Measurements from ENCODE around the gene DPF3. TPM values are rescaled to one million over a fixed set of nuclear protein-coding genes. Genes with fewer than 3 reads are reported as not detected.

DPF3 gene
- total RNA-seq, 1 donor from 2014 or later, result 4.3 TPM

DNA sequence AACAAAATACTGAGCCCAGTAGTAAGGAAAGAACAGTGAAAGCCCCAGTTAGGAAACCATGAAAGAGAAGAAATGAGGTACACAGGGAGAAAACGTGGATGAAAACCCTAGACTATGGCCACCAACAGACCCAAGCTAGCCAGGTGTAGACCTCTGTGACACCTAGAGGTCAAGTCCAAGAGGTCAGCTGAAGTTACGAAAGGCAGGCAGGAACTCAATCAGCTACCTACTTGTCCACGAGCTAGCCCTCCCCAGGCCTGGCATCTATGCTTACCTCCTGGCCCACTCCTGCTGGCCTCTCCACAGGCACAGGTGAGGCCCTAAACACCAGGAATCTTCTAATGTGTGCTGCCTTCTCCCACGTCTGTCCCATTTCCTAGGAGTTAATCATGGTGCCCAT lies 48.7 kb downstream of the DPF3 start:
- H3K4me1 Mint-ChIP-seq (ENCODE audit: low read depth), result peaks cover 5% of the 10 kb centered on the region
- H3K4me3 Mint-ChIP-seq, result no peak overlapping the region
- peaks cover 10% of the 10 kb centered on the region for H3K27me3 Mint-ChIP-seq (ENCODE audit: insufficient read depth)
- no peak overlapping the region for H3K27ac Mint-ChIP-seq
- intact Hi-C loops (cut with micrococcal nuclease), result no loop called here
- H3K9me3 Mint-ChIP-seq, result no peaks in the 10 kb centered on the region
- DNase-seq (ENCODE audit: low spot score), result no peak
- H3K36me3 Mint-ChIP-seq (ENCODE audit: low read depth), result no peaks in the 10 kb centered on the region

DNA sequence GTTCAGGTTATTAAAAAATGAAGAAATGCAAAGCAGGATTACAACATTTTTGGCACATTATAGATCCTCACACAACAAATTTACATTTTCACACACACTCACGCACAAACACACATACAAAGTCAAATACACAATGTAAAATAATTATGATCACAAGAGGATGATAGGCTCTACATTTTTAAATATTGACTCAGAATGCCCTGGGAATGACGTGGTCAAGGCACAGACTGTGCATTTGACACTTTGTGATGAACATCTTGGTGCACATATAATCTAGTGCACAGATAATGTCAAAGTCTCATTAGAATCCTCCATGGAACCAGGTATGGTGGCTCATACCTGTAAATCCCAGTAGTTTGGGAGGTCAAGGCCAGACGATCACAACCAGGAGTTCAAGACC lies 49.4 kb downstream of the DPF3 start:
- intact Hi-C loops (cut with micrococcal nuclease), result no loop called here
- Mint-ChIP-seq H3K9me3 (no peaks in the 10 kb centered on the region), H3K36me3 (ENCODE audit: low read depth) (no peaks in the 10 kb centered on the region), H3K27ac (no peak overlapping the region), H3K4me3 (no peak overlapping the region), H3K27me3 (ENCODE audit: insufficient read depth) (peaks cover 10% of the 10 kb centered on the region), H3K4me1 (ENCODE audit: low read depth) (peaks cover 5% of the 10 kb centered on the region)
- no peak for DNase-seq (ENCODE audit: low spot score)

DNA sequence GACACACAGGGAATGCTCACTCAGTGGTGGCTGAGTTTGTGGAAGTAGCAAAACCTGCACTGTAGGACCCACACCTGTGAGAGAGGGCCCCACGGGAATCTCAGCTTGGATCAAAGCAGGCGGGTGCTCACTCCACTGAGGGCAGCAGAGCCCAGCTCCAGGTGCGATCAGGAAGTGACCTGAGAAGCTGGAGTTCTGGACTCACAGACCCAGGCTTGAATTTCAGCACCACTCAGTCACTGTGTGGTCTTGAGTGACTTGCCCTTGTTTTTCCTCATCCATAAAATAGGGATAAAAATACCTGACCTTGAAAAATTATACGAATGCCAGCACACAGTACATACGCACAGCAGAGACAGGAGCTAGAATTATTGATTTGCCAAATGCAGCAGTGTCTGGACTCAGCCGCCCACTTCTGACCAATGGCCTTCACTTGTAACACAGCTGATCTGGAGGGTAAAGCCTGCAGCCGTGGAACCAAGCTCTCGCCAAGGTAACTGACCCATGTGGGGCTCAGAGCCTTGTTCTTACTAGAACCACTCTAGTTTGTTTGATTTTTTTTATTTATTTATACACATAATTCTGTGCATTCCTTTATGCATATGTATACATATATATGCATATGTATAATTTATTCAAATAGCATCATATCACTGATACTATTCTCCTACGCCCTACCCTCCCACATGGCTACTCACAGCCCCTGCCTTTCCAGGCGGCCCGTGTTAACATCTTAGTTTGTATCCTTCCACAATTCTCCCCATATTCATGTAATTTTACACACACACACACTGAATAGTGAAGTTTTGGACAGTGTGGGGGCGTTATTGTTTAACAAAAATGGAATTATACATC lies 53.9 kb downstream of the DPF3 start:
- H3K36me3 Mint-ChIP-seq (ENCODE audit: low read depth), result no peaks in the 10 kb centered on the region
- DNase-seq (ENCODE audit: low spot score), result no peak
- intact Hi-C loops (cut with micrococcal nuclease), result no loop called here
- H3K4me1 Mint-ChIP-seq (ENCODE audit: low read depth), result no peaks in the 10 kb centered on the region
- peaks cover 10% of the 10 kb centered on the region for H3K27me3 Mint-ChIP-seq (ENCODE audit: insufficient read depth)
- no peaks in the 10 kb centered on the region for H3K9me3 Mint-ChIP-seq
- H3K27ac Mint-ChIP-seq, result no peak overlapping the region
- H3K4me3 Mint-ChIP-seq, result no peak overlapping the region

DNA sequence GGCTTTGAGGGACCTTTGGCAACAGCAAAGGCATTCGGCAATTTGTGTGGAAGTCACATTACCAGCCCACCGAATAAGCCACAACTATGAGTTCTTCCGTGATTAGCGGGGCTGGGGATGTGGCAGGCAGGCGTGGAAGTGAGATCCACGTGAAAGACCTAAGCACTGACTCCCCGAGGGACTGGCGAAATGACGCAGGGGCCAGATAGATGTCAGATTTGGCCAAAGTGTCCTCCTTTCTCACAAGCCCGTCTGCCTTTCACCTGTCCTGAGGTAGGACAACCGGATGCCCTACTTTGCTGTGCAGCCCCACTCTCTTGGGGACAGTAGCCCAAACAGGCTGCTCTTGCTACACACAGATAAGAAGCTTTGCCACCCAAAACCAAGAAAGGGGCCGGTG lies 54.5 kb downstream of the DPF3 start:
- Mint-ChIP-seq H3K4me3 (no peak overlapping the region), H3K27ac (no peak overlapping the region)

DNA sequence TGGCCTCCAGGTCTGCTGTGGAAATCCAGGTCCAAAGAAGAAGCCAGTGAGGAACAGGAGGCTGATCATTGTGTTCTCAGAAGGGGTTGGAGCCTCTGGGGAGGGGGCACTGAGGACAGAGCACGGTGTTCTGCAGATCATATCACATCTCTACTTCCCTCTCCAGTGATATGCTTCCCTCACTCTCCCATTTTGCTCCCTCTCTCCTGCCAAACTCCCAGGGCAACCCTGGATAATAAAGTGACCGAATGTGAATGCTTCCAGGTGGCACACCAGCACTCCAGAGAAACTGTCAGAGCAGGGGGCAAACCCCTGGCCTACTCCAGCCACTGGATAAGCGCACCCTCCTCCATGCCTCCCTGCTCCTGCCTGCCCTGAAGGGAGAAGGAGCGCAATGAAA lies 57.8 kb downstream of the DPF3 start:
- Mint-ChIP-seq H3K4me3 (no peak overlapping the region), H3K27ac (no peak overlapping the region), H3K9me3 (no peaks in the 10 kb centered on the region), H3K27me3 (ENCODE audit: insufficient read depth) (peaks cover 20% of the 10 kb centered on the region), H3K4me1 (ENCODE audit: low read depth) (no peaks in the 10 kb centered on the region), H3K36me3 (ENCODE audit: low read depth) (peaks cover 3% of the 10 kb centered on the region)
- no peak for DNase-seq (ENCODE audit: low spot score)
- intact Hi-C loops (cut with micrococcal nuclease), result no loop called here

More for the DNA sequence above, 54.5 kb downstream of the DPF3 start:
- H3K4me1 Mint-ChIP-seq (ENCODE audit: low read depth), result no peaks in the 10 kb centered on the region
- H3K9me3 Mint-ChIP-seq, result no peaks in the 10 kb centered on the region
- H3K36me3 Mint-ChIP-seq (ENCODE audit: low read depth), result peaks cover 3% of the 10 kb centered on the region
- peaks cover 10% of the 10 kb centered on the region for H3K27me3 Mint-ChIP-seq (ENCODE audit: insufficient read depth)
- DNase-seq (ENCODE audit: low spot score), result no peak
- intact Hi-C loops (cut with micrococcal nuclease), result no loop called here

DNA sequence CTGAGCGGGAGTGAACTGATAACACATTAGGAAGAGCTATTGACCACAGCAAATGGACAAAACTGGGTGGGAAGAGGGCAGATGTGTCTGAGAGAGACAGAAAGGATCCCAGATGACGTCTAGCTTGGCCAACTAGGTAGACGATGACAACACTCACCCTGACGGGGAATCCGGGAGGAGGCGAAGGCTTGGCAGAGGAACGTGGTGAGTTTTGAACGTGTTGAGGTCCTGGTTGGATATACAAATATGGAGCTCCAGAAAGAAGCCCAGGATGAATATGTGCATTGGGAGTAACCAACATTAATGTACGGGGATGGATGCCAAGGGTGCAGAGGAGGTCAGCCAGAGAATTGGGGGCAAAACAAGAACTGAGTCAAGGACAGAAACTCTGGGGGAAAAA lies 60.7 kb downstream of the DPF3 start:
- DNase-seq (ENCODE audit: low spot score), result no peak
- Mint-ChIP-seq H3K27me3 (ENCODE audit: insufficient read depth) (peaks cover 12% of the 10 kb centered on the region), H3K36me3 (ENCODE audit: low read depth) (peaks cover 6% of the 10 kb centered on the region), H3K4me3 (no peak overlapping the region), H3K27ac (no peak overlapping the region), H3K9me3 (no peaks in the 10 kb centered on the region), H3K4me1 (ENCODE audit: low read depth) (no peaks in the 10 kb centered on the region)
- intact Hi-C loops (cut with micrococcal nuclease), result no loop called here

DNA sequence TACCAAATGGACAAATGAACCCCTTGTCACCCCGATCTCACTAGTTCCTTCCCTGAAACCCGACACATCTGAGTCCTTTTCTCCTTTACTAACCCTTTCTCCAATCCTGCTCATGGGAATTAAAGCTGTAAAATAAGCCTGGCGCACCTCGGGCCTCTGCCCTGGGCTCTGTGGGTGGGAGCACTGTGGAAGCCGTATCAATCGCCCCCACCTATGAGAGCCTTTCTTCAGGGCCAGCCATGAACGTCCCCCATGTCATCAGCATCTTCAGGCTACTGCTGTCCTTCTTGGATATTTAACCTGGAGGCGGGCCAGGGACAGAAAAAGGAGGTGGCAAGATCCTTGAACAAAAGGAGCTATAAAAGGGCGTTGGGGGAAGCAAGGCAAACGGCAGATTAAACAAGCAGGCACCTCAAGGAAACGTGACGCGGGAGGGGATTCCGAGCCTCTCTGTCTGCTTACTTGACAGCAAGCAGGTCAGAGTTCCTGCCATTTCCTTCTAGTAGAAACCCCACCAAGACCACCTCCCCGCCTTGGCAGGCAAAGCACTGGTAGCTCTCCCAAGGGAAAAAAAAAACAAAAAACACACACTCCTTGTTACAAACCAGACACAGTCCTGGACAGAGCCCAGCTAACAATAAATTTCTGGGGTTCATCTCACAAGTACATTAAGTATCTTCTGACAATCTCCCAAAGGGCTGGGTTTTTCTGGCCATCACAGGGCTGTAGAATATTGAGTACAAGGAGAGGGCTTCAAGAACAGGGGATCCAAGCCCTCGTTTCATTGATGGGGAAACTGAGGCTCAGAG lies 62.9 kb downstream of the DPF3 start:
- H3K36me3 Mint-ChIP-seq (ENCODE audit: low read depth), result peaks cover 6% of the 10 kb centered on the region
- peaks cover 12% of the 10 kb centered on the region for H3K27me3 Mint-ChIP-seq (ENCODE audit: insufficient read depth)
- no peaks in the 10 kb centered on the region for H3K4me1 Mint-ChIP-seq (ENCODE audit: low read depth)
- no peak overlapping the region for H3K4me3 Mint-ChIP-seq
- intact Hi-C loops (cut with micrococcal nuclease), result no loop called here
- no peak for DNase-seq (ENCODE audit: low spot score)
- no peaks in the 10 kb centered on the region for H3K9me3 Mint-ChIP-seq
- H3K27ac Mint-ChIP-seq, result no peak overlapping the region

DNA sequence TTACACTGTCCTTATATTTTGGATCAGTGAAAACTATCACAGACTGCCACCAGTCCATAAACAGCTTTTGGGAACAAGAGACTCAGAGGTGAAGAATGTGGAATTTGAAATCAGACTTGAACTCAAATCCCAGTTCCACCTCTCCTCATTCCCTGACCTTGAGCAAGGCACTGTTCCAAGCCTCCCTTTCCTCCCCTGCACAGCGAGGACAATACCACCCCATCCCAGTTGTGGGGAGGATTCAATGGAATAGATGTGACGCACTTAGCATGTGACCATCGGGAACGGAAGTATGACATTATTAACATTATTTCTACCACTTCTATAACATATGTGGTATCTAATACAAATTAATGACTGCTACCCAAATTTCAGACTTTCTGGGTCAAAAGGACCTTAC lies 63.5 kb downstream of the DPF3 start:
- no peak overlapping the region for H3K4me3 Mint-ChIP-seq
- H3K27me3 Mint-ChIP-seq (ENCODE audit: insufficient read depth), result peaks cover 12% of the 10 kb centered on the region
- no peaks in the 10 kb centered on the region for H3K9me3 Mint-ChIP-seq
- intact Hi-C loops (cut with micrococcal nuclease), result no loop called here
- DNase-seq (ENCODE audit: low spot score), result no peak
- no peaks in the 10 kb centered on the region for H3K4me1 Mint-ChIP-seq (ENCODE audit: low read depth)
- peaks cover 6% of the 10 kb centered on the region for H3K36me3 Mint-ChIP-seq (ENCODE audit: low read depth)
- no peak overlapping the region for H3K27ac Mint-ChIP-seq

DNA sequence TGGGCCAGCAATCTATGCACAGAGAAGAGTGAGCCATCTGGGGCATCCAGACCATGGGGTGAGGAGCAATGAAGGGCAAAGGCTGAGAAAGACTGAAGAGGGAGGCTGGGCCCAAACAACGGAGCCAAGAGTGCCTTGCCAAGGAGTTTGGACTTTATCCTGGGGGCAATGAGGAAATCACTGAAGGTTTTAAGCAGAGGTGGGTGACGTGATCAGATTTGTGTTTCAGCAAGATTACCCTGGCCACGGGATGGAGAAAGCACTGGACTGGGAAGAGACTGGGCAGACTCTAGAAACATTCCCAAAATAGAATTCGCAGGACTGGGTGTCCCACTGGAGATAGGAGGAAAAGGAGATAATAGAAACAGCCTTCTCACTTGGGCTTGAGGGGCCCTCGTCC lies 65.3 kb downstream of the DPF3 start:
- H3K27ac Mint-ChIP-seq, result no peak overlapping the region
- no peaks in the 10 kb centered on the region for H3K9me3 Mint-ChIP-seq
- H3K4me1 Mint-ChIP-seq (ENCODE audit: low read depth), result no peaks in the 10 kb centered on the region
- H3K36me3 Mint-ChIP-seq (ENCODE audit: low read depth), result peaks cover 3% of the 10 kb centered on the region
- intact Hi-C loops (cut with micrococcal nuclease), result no loop called here
- H3K27me3 Mint-ChIP-seq (ENCODE audit: insufficient read depth), result peaks cover 12% of the 10 kb centered on the region
- no peak for DNase-seq (ENCODE audit: low spot score)
- no peak overlapping the region for H3K4me3 Mint-ChIP-seq

DNA sequence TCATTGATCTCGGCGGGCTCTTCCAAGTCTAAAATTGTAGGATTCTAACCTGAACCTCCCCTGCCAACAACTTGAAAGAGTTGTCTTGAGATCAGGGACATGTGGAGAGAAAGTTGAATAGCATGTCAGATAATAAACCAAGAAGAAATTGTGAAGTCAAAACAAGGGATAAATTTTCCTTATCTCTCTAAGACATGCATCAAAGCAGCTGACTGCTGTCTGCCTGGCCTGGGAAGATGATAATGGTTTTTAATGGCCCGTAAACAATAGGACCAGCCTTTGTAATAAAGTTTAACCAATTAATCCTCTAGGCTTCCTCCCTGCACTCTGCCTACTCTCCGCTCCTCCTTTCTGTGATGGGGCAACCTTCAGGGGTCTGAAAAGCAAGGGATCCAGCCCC lies 67.9 kb downstream of the DPF3 start:
- no peak for DNase-seq (ENCODE audit: low spot score)
- no peak overlapping the region for H3K27ac Mint-ChIP-seq
- H3K4me3 Mint-ChIP-seq, result no peak overlapping the region
- H3K4me1 Mint-ChIP-seq (ENCODE audit: low read depth), result peaks cover 11% of the 10 kb centered on the region
- peaks cover 3% of the 10 kb centered on the region for H3K36me3 Mint-ChIP-seq (ENCODE audit: low read depth)
- intact Hi-C loops (cut with micrococcal nuclease), result no loop called here
- H3K9me3 Mint-ChIP-seq, result no peaks in the 10 kb centered on the region
- H3K27me3 Mint-ChIP-seq (ENCODE audit: insufficient read depth), result peaks cover 1% of the 10 kb centered on the region

DNA sequence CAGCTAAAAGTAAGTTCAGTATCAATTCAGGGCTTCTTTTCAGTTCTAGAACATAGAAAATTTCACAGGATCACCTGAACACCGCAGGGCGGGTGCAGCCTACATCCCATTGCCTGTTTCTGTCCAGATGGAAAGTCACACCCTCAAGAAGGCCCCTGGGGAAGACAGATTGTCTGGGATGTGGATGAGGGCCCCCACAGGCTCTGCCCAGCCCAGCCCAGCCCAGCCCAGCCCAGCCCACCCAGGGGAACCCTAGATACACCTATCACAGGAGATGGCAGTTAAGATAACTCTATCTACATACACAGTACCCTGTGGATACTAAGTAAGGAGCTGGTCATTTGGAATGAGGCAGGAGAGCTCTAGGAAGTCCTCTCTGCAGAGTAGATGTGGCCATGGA lies 68.4 kb downstream of the DPF3 start:
- H3K27ac Mint-ChIP-seq, result no peak overlapping the region
- peaks cover 1% of the 10 kb centered on the region for H3K27me3 Mint-ChIP-seq (ENCODE audit: insufficient read depth)
- H3K36me3 Mint-ChIP-seq (ENCODE audit: low read depth), result peaks cover 1% of the 10 kb centered on the region
- intact Hi-C loops (cut with micrococcal nuclease), result no loop called here
- H3K4me1 Mint-ChIP-seq (ENCODE audit: low read depth), result peaks cover 11% of the 10 kb centered on the region
- DNase-seq (ENCODE audit: low spot score), result no peak
- no peak overlapping the region for H3K4me3 Mint-ChIP-seq
- H3K9me3 Mint-ChIP-seq, result no peaks in the 10 kb centered on the region

DNA sequence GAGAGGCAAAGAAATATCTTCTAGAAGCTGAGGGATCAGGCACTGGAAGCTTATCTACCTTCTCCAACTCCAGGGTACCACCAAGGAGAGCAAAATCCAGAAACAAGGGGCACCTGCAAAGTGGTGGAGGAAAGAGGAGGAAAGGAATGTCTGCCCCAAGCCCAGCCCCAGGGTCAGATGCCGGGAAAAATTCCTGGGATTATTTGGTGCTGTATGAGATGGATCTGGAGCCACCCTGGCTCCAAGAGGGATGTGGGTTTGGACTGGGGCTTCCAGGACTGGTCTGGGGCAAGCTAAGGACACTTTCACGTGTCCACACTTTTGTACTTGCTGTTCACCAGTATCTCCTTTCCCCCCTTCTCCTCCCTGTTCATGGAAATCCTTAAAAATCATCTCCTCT lies 69.8 kb downstream of the DPF3 start:
- H3K36me3 Mint-ChIP-seq (ENCODE audit: low read depth), result peaks cover 2% of the 10 kb centered on the region
- no peak overlapping the region for H3K27ac Mint-ChIP-seq

DNA sequence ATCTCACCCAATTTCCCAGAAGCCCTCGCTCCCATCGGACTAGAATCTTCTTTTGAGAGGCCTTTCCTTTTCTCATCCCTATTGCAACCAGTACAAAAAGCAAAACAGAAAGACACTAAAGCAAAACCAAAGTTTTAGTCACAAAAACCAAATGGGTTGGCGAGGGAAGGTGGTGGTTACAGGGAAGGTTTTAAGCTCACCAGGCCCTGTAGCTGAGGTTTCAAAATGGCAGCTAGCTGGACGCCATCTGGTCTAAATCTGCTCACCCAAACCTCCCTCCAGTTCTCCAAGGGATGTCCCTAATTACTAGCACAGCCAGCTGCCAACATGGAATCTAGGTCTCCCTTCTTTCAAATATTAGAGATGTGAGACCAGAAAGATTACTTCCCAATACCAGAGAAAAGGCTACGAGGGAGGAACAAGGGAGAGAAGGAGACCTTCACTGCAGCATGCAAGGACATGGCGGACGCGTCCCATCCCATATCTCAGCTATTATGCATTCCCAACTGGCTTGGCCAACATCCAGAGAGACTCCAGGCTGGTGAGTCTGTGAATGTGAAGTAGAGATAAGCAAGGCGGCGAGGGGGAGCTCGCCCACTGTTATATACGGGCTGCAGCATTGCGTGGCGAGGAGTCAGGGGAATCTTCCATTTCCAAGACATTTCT lies 70.8 kb downstream of the DPF3 start:
- Mint-ChIP-seq H3K27me3 (ENCODE audit: insufficient read depth) (peaks cover 1% of the 10 kb centered on the region), H3K36me3 (ENCODE audit: low read depth) (peaks cover 2% of the 10 kb centered on the region), H3K4me3 (no peak overlapping the region), H3K27ac (no peak overlapping the region), H3K9me3 (peaks cover 7% of the 10 kb centered on the region), H3K4me1 (ENCODE audit: low read depth) (peaks cover 11% of the 10 kb centered on the region)
- DNase-seq (ENCODE audit: low spot score), result no peak
- intact Hi-C loops (cut with micrococcal nuclease), result no loop called here

More for the DNA sequence above, 69.8 kb downstream of the DPF3 start:
- peaks cover 2% of the 10 kb centered on the region for H3K9me3 Mint-ChIP-seq
- intact Hi-C loops (cut with micrococcal nuclease), result no loop called here
- H3K27me3 Mint-ChIP-seq (ENCODE audit: insufficient read depth), result peaks cover 1% of the 10 kb centered on the region
- no peak overlapping the region for H3K4me3 Mint-ChIP-seq
- peaks cover 11% of the 10 kb centered on the region for H3K4me1 Mint-ChIP-seq (ENCODE audit: low read depth)
- no peak for DNase-seq (ENCODE audit: low spot score)

Data from activated T-helper 1 cell treated with anti-CD3 and anti-CD28 coated beads, Interleukin-12 subunit alpha, Interleukin-12 subunit beta, Interleukin-2, Interleukin-4 antibody, amounts not matched to agents 30 ng/mL and 10 ng/mL and 1 ng/mL, durations not matched to agents 14 hours and 24 hours and 36 hours (primary cell).